HepG2 (cell line): ENCODE results near the gene HPD. TPM values are rescaled to one million over a fixed set of nuclear protein-coding genes. Genes with fewer than 3 reads are reported as not detected.
A peak's percentile ranks its signal among the peaks of the same experiment; 100 is the strongest.

ENCODE experiments used
- AHDC1 ChIP-seq: sonication (generic); formaldehyde crosslinking; IDR thresholded peaks from 2 replicates; pipeline ENCODE4 v1.5.1; 2020; ENCODE audit warnings: mild to moderate bottlenecking, missing genetic modification reagents, borderline replicate concordance
- E2F5 ChIP-seq: sonication (generic); formaldehyde crosslinking; conservative IDR thresholded peaks from 2 replicates; pipeline ENCODE4 v1.4.0; 2020; ENCODE audit warnings: missing genetic modification reagents
- ERF ChIP-seq: IDR thresholded peaks from 2 replicates; pipeline ENCODE4 v1.6.1; 2018; ENCODE audit warnings: missing biosample characterization, missing genetic modification reagents
- KMT2A ChIP-seq: sonication (generic); formaldehyde crosslinking; IDR thresholded peaks from 2 replicates; pipeline ENCODE4 v1.4.0; 2020; ENCODE audit warnings: missing genetic modification reagents
- NCOA1 ChIP-seq: sonication (generic); formaldehyde crosslinking; IDR thresholded peaks from 2 replicates; pipeline ENCODE4 v1.9.0; 2021; ENCODE audit warnings: missing genetic modification reagents
- NFE2L1 ChIP-seq: sonication (generic); formaldehyde crosslinking; IDR thresholded peaks from 2 replicates; pipeline ENCODE4 v1.4.0; 2020; ENCODE audit warnings: missing genetic modification reagents, mild to moderate bottlenecking, borderline replicate concordance
- PHB2 ChIP-seq: fragments of 450-650 bp; IDR thresholded peaks from 2 replicates; pipeline ENCODE4 v1.6.1; 2018; ENCODE audit not compliant: partially characterized antibody
- YEATS2 ChIP-seq: sonication (generic); formaldehyde crosslinking; IDR thresholded peaks from 2 replicates; pipeline ENCODE4 v1.4.0; 2020; ENCODE audit warnings: missing genetic modification reagents, borderline replicate concordance
- ZC3H13 ChIP-seq: sonication (generic); formaldehyde crosslinking; IDR thresholded peaks from 2 replicates; pipeline ENCODE4 v1.8.1; 2023; ENCODE audit warnings: mild to moderate bottlenecking, missing genetic modification reagents, moderate library complexity
- ZNF3 ChIP-seq: IDR thresholded peaks from 2 replicates; pipeline ENCODE4 v1.7.0; 2017; ENCODE audit warnings: inconsistent platforms
- ZNF318 ChIP-seq: sonication (generic); formaldehyde crosslinking; IDR thresholded peaks from 2 replicates; pipeline ENCODE4 v1.4.0; 2020; ENCODE audit warnings: mild to moderate bottlenecking, missing genetic modification reagents
- ZNF644 ChIP-seq: IDR thresholded peaks from 2 replicates; pipeline ENCODE4 v1.6.1; 2016; ENCODE audit warnings: low read depth
- ZSCAN22 ChIP-seq: sonication (generic); formaldehyde crosslinking; IDR thresholded peaks from 2 replicates; pipeline ENCODE4 v1.4.0; 2020; ENCODE audit warnings: mild to moderate bottlenecking, missing genetic modification reagents
- polyA plus RNA-seq, 8 experiments: library from polyadenylated mRNA; depleted of rRNA in 3 of 8; stranded (reverse) in 7 of 8; unstranded in 1 of 8; fragments of >200 nt; fragmentation: Illumina TruSeq in 4 of 8; extraction: Trizol in 4 of 8; gene quantifications; 2 replicates each; pipeline versions ENCODE4 v1.2.1 to v1.2.3, GENCODE V29; 2011 to 2016; ENCODE audit warnings: low read depth in 4 of 8, missing spikeins in 1 of 8, mixed read lengths in 1 of 8; ENCODE audit not compliant: insufficient read depth in 1 of 8
- total RNA-seq, 5 experiments: library from RNA; depleted of rRNA; stranded (reverse); fragments of >200 nt; fragmentation: Illumina TruSeq; extraction: Trizol; gene quantifications; 2 replicates each; pipeline ENCODE4 v1.2.3, GENCODE V29; 2016; ENCODE audit warnings: low read depth in 1 of 5

Gene HPD
- total and polyA plus RNA-seq, 2 of the 13 experiments (the other 11 are each of a cell fraction or from before 2014, with no cell fraction given), result 120 to 195 TPM

GRCh38 chr12:121858662-121859572, at the start of gene HPD (continued):
- no peak for TF ChIP-seq NCOA1
- TF ChIP-seq KMT2A (CRISPR knock-in tag), result no peak
- TF ChIP-seq E2F5, result no peak
- no peak for TF ChIP-seq ZNF3 (CRISPR knock-in tag)
- TF ChIP-seq YEATS2 (CRISPR knock-in tag), result peak; percentile 79
- TF ChIP-seq ZNF318 (CRISPR knock-in tag), result no peak
- TF ChIP-seq ERF (CRISPR knock-in tag), result no peak
- no peak for TF ChIP-seq ZSCAN22 (CRISPR knock-in tag)
- peak; percentile 66; the same call in 1 of the 2 replicates for TF ChIP-seq ZNF644 (CRISPR knock-in tag)
- TF ChIP-seq ZC3H13 (CRISPR knock-in tag), result no peak
- TF ChIP-seq PHB2, result no peak
- TF ChIP-seq NFE2L1 (CRISPR knock-in tag), result no peak
- TF ChIP-seq AHDC1, result peak; percentile 67; the same call in 1 of the 2 replicates
